ENCODE data around the gene GLA. TPM values are rescaled to one million over a fixed set of nuclear protein-coding genes. Genes with fewer than 3 reads are reported as not detected.
A peak's percentile ranks its signal among the peaks of the same experiment; 100 is the strongest.

The GLA gene
- total and polyA plus RNA-seq, 12 donors = 6.0 to 33.9 (median 9.1) TPM

- peaks cover 0 to 58% (median 0%) of the 10 kb centered on the region in 9 donors for H3K36me3 ChIP-seq
- H3K27ac ChIP-seq = no peak overlapping the region
- peaks cover 0 to 7% (median 0%) of the 10 kb centered on the region in 7 donors for H3K27me3 ChIP-seq
- H3K9me3 ChIP-seq = no peaks in the 10 kb centered on the region
- no peak for TF ChIP-seq CTCF (IDR thresholded peaks at IDR 0.05)
- H3K4me1 ChIP-seq = peaks cover 0 to 17% (median 7%) of the 10 kb centered on the region in 9 donors
- H3K4me3 ChIP-seq = no peak overlapping the region
- no peak for DNase-seq
- WGBS, 2 donors = 85 to 91% methylated on average over 11 of the region's 11 CpGs
- intact Hi-C loops (cut with DNase I) = no loop called here
- no peak for ATAC-seq
Measured at GRCh38 chrX:101393530-101394305, 14.0 kb downstream of the GLA start.

GRCh38 chrX:101391831-101392230 lies 15.9 kb downstream of the GLA start:
- no peak for ATAC-seq

GRCh38 chrX:101390664-101391525 lies 16.8 kb downstream of the GLA start, which contains the start of gene RPL36A:
Gene RPL36A (plus strand): TSS chrX:101391011. CDS start chrX:101391044, 33 bp downstream.
- TF ChIP-seq CTCF (IDR thresholded peaks at IDR 0.05) = peak; percentile 31 to 82 (median 59)
- Histone ChIP-seq H3K27me3 (no peaks in the 10 kb centered on the region), H3K27ac (peak within 1 kb of the TSS in 9 of 10 donors; percentile 28 to 87 (median 69)), H3K4me3 (peak within 1 kb of the TSS; percentile 28 to 70 (median 62)), H3K4me1 (peaks cover 0 to 17% (median 7%) of the 10 kb centered on the region in 9 donors), H3K36me3 (peaks cover 0 to 38% (median 0%) of the 10 kb centered on the region in 9 donors), H3K9me3 (no peaks in the 10 kb centered on the region)
- intact Hi-C loops (cut with DNase I) = no loop called here
- 0% methylated on average over 43 to 47 of the region's 47 CpGs for WGBS, 2 donors
- DNase-seq (peak; percentile 79 to 84), ATAC-seq (peak; percentile 97 to 100 (median 99))

More at GRCh38 chrX:101391831-101392230, 15.9 kb downstream of the GLA start:
- intact Hi-C loops (cut with DNase I) = no loop called here
- peaks cover 0 to 4% (median 0%) of the 10 kb centered on the region in 7 donors for H3K27me3 ChIP-seq
- 42 to 50% methylated on average over 6 of the region's 6 CpGs for WGBS, 2 donors
- H3K9me3 ChIP-seq = no peaks in the 10 kb centered on the region
- H3K4me1 ChIP-seq = peaks cover 0 to 17% (median 7%) of the 10 kb centered on the region in 9 donors
- no peak for TF ChIP-seq CTCF (IDR thresholded peaks at IDR 0.05)
- peak overlapping the region; percentile 28 to 70 (median 62) for H3K4me3 ChIP-seq
- H3K36me3 ChIP-seq = peaks cover 0 to 47% (median 0%) of the 10 kb centered on the region in 9 donors
- peak overlapping the region in 6 of 10 donors; percentile 59 to 87 (median 73) for H3K27ac ChIP-seq
- DNase-seq = no peak

- intact Hi-C loops (cut with DNase I) = no loop called here
- DNase-seq (no peak), ATAC-seq (no peak)
- Histone ChIP-seq H3K27ac (no peak overlapping the region), H3K9me3 (no peaks in the 10 kb centered on the region), H3K4me1 (peaks cover 0 to 17% (median 7%) of the 10 kb centered on the region in 9 donors), H3K4me3 (no peak overlapping the region), H3K36me3 (peaks cover 0 to 20% (median 0%) of the 10 kb centered on the region in 9 donors), H3K27me3 (no peaks in the 10 kb centered on the region)
- WGBS, 2 donors = 89 to 93% methylated on average over 3 of the region's 3 CpGs
- TF ChIP-seq CTCF (IDR thresholded peaks at IDR 0.05) = no peak
Measured at GRCh38 chrX:101388604-101389003, 19.1 kb downstream of the GLA start.

Data from heart right ventricle (tissue), 16 donors.